ENCODE data around the gene CFAP77. TPM values are rescaled to one million over a fixed set of nuclear protein-coding genes. Genes with fewer than 3 reads are reported as not detected.

CFAP77 gene
- total and polyA plus RNA-seq, 2 of the 8 experiments (the other 6 are each of a cell fraction or from before 2014, with no cell fraction given): 0.63 to 0.97 TPM

DNA sequence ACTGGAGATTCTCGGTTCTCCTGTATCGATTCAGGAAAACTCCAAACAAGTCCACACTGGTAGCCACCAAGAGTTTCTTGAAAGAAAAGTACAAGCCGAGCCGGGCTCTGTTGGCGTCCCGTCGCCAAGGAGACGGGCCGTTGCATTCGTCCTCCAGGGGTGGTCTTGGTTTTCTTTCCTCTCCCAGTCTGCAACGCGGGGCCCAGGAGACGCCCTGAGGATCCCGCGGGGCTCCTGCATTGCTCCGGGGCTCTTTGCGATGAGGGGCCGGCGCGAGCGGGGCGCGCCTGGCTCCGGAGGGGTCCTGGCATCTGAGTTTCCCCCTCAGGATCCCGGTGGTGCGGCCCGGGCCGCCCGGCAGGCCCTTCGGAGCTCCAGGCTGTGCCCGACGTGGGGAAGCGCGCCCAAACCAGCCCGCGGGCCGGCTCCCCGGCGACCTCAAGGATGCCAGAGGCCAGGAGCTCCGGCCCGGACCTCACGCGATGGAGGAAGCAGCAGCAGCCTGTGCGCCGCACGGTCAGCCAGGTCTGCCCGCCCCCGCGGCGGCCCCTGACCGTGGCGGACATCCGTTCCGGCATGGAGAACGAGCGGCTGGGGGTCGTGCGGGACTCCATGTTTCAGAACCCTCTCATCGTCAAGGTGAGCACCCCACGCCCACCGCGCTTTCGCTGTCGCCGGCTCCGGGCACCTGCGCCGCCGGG is at the start of gene CFAP77 (continued):
- TF ChIP-seq, protein P1, sequence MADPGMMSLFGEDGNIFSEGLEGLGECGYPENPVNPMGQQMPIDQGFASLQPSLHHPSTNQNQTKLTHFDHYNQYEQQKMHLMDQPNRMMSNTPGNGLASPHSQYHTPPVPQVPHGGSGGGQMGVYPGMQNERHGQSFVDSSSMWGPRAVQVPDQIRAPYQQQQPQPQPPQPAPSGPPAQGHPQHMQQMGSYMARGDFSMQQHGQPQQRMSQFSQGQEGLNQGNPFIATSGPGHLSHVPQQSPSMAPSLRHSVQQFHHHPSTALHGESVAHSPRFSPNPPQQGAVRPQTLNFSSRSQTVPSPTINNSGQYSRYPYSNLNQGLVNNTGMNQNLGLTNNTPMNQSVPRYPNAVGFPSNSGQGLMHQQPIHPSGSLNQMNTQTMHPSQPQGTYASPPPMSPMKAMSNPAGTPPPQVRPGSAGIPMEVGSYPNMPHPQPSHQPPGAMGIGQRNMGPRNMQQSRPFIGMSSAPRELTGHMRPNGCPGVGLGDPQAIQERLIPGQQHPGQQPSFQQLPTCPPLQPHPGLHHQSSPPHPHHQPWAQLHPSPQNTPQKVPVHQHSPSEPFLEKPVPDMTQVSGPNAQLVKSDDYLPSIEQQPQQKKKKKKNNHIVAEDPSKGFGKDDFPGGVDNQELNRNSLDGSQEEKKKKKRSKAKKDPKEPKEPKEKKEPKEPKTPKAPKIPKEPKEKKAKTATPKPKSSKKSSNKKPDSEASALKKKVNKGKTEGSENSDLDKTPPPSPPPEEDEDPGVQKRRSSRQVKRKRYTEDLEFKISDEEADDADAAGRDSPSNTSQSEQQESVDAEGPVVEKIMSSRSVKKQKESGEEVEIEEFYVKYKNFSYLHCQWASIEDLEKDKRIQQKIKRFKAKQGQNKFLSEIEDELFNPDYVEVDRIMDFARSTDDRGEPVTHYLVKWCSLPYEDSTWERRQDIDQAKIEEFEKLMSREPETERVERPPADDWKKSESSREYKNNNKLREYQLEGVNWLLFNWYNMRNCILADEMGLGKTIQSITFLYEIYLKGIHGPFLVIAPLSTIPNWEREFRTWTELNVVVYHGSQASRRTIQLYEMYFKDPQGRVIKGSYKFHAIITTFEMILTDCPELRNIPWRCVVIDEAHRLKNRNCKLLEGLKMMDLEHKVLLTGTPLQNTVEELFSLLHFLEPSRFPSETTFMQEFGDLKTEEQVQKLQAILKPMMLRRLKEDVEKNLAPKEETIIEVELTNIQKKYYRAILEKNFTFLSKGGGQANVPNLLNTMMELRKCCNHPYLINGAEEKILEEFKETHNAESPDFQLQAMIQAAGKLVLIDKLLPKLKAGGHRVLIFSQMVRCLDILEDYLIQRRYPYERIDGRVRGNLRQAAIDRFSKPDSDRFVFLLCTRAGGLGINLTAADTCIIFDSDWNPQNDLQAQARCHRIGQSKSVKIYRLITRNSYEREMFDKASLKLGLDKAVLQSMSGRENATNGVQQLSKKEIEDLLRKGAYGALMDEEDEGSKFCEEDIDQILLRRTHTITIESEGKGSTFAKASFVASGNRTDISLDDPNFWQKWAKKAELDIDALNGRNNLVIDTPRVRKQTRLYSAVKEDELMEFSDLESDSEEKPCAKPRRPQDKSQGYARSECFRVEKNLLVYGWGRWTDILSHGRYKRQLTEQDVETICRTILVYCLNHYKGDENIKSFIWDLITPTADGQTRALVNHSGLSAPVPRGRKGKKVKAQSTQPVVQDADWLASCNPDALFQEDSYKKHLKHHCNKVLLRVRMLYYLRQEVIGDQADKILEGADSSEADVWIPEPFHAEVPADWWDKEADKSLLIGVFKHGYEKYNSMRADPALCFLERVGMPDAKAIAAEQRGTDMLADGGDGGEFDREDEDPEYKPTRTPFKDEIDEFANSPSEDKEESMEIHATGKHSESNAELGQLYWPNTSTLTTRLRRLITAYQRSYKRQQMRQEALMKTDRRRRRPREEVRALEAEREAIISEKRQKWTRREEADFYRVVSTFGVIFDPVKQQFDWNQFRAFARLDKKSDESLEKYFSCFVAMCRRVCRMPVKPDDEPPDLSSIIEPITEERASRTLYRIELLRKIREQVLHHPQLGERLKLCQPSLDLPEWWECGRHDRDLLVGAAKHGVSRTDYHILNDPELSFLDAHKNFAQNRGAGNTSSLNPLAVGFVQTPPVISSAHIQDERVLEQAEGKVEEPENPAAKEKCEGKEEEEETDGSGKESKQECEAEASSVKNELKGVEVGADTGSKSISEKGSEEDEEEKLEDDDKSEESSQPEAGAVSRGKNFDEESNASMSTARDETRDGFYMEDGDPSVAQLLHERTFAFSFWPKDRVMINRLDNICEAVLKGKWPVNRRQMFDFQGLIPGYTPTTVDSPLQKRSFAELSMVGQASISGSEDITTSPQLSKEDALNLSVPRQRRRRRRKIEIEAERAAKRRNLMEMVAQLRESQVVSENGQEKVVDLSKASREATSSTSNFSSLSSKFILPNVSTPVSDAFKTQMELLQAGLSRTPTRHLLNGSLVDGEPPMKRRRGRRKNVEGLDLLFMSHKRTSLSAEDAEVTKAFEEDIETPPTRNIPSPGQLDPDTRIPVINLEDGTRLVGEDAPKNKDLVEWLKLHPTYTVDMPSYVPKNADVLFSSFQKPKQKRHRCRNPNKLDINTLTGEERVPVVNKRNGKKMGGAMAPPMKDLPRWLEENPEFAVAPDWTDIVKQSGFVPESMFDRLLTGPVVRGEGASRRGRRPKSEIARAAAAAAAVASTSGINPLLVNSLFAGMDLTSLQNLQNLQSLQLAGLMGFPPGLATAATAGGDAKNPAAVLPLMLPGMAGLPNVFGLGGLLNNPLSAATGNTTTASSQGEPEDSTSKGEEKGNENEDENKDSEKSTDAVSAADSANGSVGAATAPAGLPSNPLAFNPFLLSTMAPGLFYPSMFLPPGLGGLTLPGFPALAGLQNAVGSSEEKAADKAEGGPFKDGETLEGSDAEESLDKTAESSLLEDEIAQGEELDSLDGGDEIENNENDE (IDR thresholded peaks at IDR 0.05; ENCODE audit: insufficient replicate concordance, low read length): no peak
- TF ChIP-seq TBP (IDR thresholded peaks at IDR 0.05; ENCODE audit: low read depth, low read length) (no peak), SIRT6 (IDR thresholded peaks at IDR 0.05; ENCODE audit: low read length) (no peak), ZNF274 (IDR thresholded peaks at IDR 0.05; ENCODE audit: borderline replicate concordance, extremely low read depth, low read length) (no peak), KDM4A (IDR thresholded peaks at IDR 0.05; ENCODE audit: low read depth, low read length, severe bottlenecking) (peak; percentile 78), CBX5 (IDR thresholded peaks at IDR 0.05; ENCODE audit: low read depth, low read length) (no peak), RNF2 (IDR thresholded peaks at IDR 0.05; ENCODE audit: borderline replicate concordance, low read depth, low read length, missing control alignments, poor library complexity, severe bottlenecking) (no peak)
- TF ChIP-seq, protein P2, sequence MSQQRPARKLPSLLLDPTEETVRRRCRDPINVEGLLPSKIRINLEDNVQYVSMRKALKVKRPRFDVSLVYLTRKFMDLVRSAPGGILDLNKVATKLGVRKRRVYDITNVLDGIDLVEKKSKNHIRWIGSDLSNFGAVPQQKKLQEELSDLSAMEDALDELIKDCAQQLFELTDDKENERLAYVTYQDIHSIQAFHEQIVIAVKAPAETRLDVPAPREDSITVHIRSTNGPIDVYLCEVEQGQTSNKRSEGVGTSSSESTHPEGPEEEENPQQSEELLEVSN (IDR thresholded peaks at IDR 0.05): 0 out of 2 replicates have a peak, but pooled peaks have one; percentile 7

All from H1 (cell line).